Measurements from ENCODE around the gene C1orf94. TPM values are rescaled to one million over a fixed set of nuclear protein-coding genes. Genes with fewer than 3 reads are reported as not detected.

The C1orf94 gene
- polyA plus RNA-seq, 1 donor from 2014 or later = not detected

DNA sequence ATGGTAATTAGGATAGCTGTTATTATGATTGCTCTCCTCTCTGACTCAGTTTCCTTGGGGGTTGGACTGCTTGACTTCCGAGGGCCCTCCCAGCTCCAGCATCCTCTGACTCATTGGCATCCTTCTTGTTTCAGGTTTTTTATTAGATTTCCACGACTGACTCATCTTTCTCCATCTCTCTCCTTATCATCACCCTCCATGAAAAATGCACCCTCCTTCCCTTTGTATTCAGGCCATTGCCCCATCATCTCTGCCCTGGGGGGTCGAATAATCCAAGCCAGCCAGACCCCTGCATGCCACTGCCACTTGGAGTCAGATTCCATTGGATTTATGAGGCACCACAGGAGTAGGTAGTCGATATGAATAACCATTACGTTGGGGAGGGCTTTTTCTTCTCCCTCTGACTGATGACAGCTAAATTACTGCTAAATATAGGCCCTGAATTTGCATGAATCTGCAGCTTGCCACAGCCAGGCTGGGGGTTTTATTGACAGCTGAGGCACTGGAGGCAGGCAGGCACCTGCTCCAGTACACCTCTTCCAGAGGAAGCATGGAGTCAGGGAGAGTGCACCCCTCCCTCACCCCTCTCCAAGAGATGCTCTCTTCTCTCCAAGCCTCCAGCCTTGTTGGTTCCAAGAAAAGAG is 91.7 kb downstream of the C1orf94 start:
- Histone ChIP-seq H3K79me2 (replicated peaks; ENCODE audit: insufficient read depth, low read length) (no peaks in the 10 kb centered on the region), H2AFZ (ENCODE audit: low read depth, low read length) (no peak overlapping the region), H3K9ac (ENCODE audit: low read length) (peak overlapping the region; percentile 54), H3K9me3 (ENCODE audit: low read length) (no peaks in the 10 kb centered on the region), H3F3A (ENCODE audit: insufficient read depth, low read length, poor library complexity, severe bottlenecking) (no peaks in the 10 kb centered on the region), H4K20me1 (ENCODE audit: insufficient read depth) (no peaks in the 10 kb centered on the region), H3K27me3 (ENCODE audit: insufficient read depth, low read depth, low read length) (no peaks in the 10 kb centered on the region), H3K4me2 (ENCODE audit: low read length) (no peak overlapping the region), H3K9me2 (ENCODE audit: insufficient read depth, low read length) (no peaks in the 10 kb centered on the region), H3K4me3 (ENCODE audit: low read length) (peak overlapping the region; percentile 41), H3K27ac (ENCODE audit: low read length) (peak overlapping the region; percentile 91), H3K36me3 (ENCODE audit: insufficient read depth, low read length) (no peaks in the 10 kb centered on the region)
- peak; percentile 45 for TF ChIP-seq POLR2AphosphoS5 (IDR thresholded peaks at IDR 0.05)
- TF ChIP-seq RAD21 (conservative IDR thresholded peaks at IDR 0.05) = peak; percentile 47
- no peak for TF ChIP-seq EZH2 (IDR thresholded peaks at IDR 0.05; ENCODE audit: borderline replicate concordance, insufficient read depth, low read length, poor library complexity, severe bottlenecking)
- TF ChIP-seq SMC3 (conservative IDR thresholded peaks at IDR 0.05; ENCODE audit: poor library complexity) = peak; percentile 44
- TF ChIP-seq EP300 (conservative IDR thresholded peaks at IDR 0.05; ENCODE audit: poor library complexity, severe bottlenecking) = peak; percentile 90
- TF ChIP-seq MXI1 (conservative IDR thresholded peaks at IDR 0.05; ENCODE audit: poor library complexity, severe bottlenecking) = peak; percentile 30
- TF ChIP-seq REST (IDR thresholded peaks at IDR 0.05; ENCODE audit: borderline replicate concordance) = peak; percentile 57
- TF ChIP-seq, protein P1, sequence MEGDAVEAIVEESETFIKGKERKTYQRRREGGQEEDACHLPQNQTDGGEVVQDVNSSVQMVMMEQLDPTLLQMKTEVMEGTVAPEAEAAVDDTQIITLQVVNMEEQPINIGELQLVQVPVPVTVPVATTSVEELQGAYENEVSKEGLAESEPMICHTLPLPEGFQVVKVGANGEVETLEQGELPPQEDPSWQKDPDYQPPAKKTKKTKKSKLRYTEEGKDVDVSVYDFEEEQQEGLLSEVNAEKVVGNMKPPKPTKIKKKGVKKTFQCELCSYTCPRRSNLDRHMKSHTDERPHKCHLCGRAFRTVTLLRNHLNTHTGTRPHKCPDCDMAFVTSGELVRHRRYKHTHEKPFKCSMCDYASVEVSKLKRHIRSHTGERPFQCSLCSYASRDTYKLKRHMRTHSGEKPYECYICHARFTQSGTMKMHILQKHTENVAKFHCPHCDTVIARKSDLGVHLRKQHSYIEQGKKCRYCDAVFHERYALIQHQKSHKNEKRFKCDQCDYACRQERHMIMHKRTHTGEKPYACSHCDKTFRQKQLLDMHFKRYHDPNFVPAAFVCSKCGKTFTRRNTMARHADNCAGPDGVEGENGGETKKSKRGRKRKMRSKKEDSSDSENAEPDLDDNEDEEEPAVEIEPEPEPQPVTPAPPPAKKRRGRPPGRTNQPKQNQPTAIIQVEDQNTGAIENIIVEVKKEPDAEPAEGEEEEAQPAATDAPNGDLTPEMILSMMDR (IDR thresholded peaks at IDR 0.05; ENCODE audit: poor library complexity, severe bottlenecking) = peak; percentile 33
- no peak for TF ChIP-seq TAF1 (IDR thresholded peaks at IDR 0.05; ENCODE audit: low read depth)

Other genes with a start within 250 kb of the C1orf94 start
- gene CSMD2, start 11.7 kb upstream of the C1orf94 start, polyA plus RNA-seq = 9.6 and 14.1 TPM in 2 replicates

Measured in neural cell (in vitro differentiated cells).